ENCODE measurements around the gene MEGF10.

MEGF10 gene

GRCh38 chr5:127326976-127327755, 36.6 kb downstream of the MEGF10 start:
- TF ChIP-seq CTCF (IDR thresholded peaks at IDR 0.05; ENCODE audit: low read depth, low read length, missing control alignments) = no peak
- H3K4me3 ChIP-seq (ENCODE audit: low read depth, low read length) = no peak overlapping the region
- DNase-seq (ENCODE audit: low read depth) = no peak

- DNase-seq (ENCODE audit: low read depth) = no peak
- TF ChIP-seq CTCF (IDR thresholded peaks at IDR 0.05; ENCODE audit: low read depth, low read length, missing control alignments) = no peak
Observed at GRCh38 chr5:127330116-127330515, 39.5 kb downstream of the MEGF10 start.

GRCh38 chr5:127331890-127332649, 41.5 kb downstream of the MEGF10 start:
- no peak for TF ChIP-seq CTCF (IDR thresholded peaks at IDR 0.05; ENCODE audit: low read depth, low read length, missing control alignments)
- DNase-seq (ENCODE audit: low read depth) = no peak
- H3K4me3 ChIP-seq (ENCODE audit: low read depth, low read length) = no peak overlapping the region

More at GRCh38 chr5:127330116-127330515, 39.5 kb downstream of the MEGF10 start:
- H3K4me3 ChIP-seq (ENCODE audit: low read depth, low read length) = no peak overlapping the region

GRCh38 chr5:127333483-127333882, 42.9 kb downstream of the MEGF10 start:
- no peak for DNase-seq (ENCODE audit: low read depth)
- H3K4me3 ChIP-seq (ENCODE audit: low read depth, low read length) = no peak overlapping the region
- no peak for TF ChIP-seq CTCF (IDR thresholded peaks at IDR 0.05; ENCODE audit: low read depth, low read length, missing control alignments)

GRCh38 chr5:127335381-127335780, 44.8 kb downstream of the MEGF10 start:
- DNase-seq (ENCODE audit: low read depth) = no peak
- TF ChIP-seq CTCF (IDR thresholded peaks at IDR 0.05; ENCODE audit: low read depth, low read length, missing control alignments) = no peak

GRCh38 chr5:127337876-127338275, 47.3 kb downstream of the MEGF10 start:
- no peak for DNase-seq (ENCODE audit: low read depth)
- TF ChIP-seq CTCF (IDR thresholded peaks at IDR 0.05; ENCODE audit: low read depth, low read length, missing control alignments) = no peak
- no peak overlapping the region for H3K4me3 ChIP-seq (ENCODE audit: low read depth, low read length)

More at GRCh38 chr5:127335381-127335780, 44.8 kb downstream of the MEGF10 start:
- no peak overlapping the region for H3K4me3 ChIP-seq (ENCODE audit: low read depth, low read length)
